ENCODE results near the gene SLC26A6. TPM values are rescaled to one million over a fixed set of nuclear protein-coding genes. Genes with fewer than 3 reads are reported as not detected.

The SLC26A6 gene
- total and polyA plus RNA-seq, 10 of the 15 experiments (the other 5 are each of a cell fraction or from before 2014, with no cell fraction given): 2.1 to 24.9 (median 13.3) TPM

DNA sequence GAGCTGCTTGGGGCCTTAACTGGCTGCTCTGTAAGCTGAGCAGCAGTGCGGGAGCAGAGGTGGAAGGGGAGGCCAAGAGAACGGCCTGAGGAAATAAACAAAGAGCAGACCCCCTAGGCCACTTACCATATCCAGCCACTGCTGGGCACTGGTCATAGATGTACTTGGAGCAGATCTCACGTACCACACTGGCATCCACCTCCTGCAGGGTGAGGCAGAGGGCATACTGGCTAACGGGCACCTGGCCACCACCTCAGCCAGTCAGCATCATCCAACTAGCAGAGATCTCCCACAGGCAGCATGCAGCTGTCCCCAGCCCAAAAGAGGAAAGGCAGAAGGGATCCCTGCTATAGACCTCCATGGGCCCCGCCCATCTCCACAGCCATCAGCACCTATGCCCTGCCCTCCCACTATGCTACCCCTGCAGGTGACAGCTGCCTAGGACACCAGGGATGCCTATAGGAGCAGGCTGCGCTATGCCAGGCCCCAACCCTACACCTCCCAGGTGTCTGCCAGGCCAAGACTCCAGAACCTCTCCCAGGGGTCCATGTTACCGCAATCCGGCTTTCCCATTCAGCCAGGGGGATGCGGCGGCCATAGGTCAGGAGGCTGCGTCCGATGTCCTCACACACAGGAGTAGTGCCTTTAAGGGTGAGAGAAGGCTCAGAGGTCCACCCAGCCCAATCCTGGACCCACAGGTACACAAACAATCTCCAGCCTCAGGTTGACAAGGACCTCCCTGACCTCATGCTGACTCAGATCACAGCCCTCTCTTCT is 35.6 kb downstream of the SLC26A6 start (continued):
- no peak for TF ChIP-seq ESRRA (IDR thresholded peaks at IDR 0.05; ENCODE audit: low read length)
- TF ChIP-seq, protein P1, sequence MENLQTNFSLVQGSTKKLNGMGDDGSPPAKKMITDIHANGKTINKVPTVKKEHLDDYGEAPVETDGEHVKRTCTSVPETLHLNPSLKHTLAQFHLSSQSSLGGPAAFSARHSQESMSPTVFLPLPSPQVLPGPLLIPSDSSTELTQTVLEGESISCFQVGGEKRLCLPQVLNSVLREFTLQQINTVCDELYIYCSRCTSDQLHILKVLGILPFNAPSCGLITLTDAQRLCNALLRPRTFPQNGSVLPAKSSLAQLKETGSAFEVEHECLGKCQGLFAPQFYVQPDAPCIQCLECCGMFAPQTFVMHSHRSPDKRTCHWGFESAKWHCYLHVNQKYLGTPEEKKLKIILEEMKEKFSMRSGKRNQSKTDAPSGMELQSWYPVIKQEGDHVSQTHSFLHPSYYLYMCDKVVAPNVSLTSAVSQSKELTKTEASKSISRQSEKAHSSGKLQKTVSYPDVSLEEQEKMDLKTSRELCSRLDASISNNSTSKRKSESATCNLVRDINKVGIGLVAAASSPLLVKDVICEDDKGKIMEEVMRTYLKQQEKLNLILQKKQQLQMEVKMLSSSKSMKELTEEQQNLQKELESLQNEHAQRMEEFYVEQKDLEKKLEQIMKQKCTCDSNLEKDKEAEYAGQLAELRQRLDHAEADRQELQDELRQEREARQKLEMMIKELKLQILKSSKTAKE (IDR thresholded peaks at IDR 0.05; ENCODE audit: low read depth, poor library complexity, severe bottlenecking): no peak
- TF ChIP-seq PAX8 (IDR thresholded peaks at IDR 0.05): no peak
- no peak for TF ChIP-seq SREBF1 (IDR thresholded peaks at IDR 0.05; ENCODE audit: low read length)
- TF ChIP-seq, protein P2, sequence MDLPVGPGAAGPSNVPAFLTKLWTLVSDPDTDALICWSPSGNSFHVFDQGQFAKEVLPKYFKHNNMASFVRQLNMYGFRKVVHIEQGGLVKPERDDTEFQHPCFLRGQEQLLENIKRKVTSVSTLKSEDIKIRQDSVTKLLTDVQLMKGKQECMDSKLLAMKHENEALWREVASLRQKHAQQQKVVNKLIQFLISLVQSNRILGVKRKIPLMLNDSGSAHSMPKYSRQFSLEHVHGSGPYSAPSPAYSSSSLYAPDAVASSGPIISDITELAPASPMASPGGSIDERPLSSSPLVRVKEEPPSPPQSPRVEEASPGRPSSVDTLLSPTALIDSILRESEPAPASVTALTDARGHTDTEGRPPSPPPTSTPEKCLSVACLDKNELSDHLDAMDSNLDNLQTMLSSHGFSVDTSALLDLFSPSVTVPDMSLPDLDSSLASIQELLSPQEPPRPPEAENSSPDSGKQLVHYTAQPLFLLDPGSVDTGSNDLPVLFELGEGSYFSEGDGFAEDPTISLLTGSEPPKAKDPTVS (IDR thresholded peaks at IDR 0.05; ENCODE audit: low read depth, low read length): no peak
- no peak for TF ChIP-seq SUZ12 (IDR thresholded peaks at IDR 0.05; ENCODE audit: unreplicated experiment)

DNA sequence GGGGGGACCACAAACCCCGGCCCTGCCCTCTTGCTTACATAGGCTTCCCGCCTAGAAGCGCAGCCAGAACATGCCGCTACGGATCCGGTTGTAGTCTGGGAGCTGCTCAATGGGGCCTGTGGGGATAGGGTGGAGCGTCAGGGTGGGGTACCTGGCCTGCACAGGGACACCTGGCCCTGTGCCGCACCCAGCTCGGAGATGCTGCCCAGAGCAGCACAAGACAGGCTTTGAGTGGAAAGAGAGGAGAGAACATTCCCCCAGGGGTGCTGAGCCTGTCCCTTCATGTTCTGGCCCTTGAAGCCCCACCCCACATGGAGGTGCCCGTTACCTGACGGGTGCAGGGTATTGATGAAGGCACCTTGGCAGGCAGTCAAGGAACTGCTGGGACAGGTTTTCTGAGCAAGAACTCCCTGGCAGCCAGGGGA is 36.2 kb downstream of the SLC26A6 start:
- Histone ChIP-seq H3K4me1 (ENCODE audit: control insufficient read depth, insufficient read depth, low read length) (no peaks in the 10 kb centered on the region; the same call in 1 of the 2 replicates), H3K27ac (ENCODE audit: control insufficient read depth, insufficient read depth) (no peak overlapping the region), H3K36me3 (ENCODE audit: control insufficient read depth in 2 of 2, insufficient read depth in 2 of 2, low read length in 1 of 2) (peaks cover 28 to 40% of the 10 kb centered on the region in 2 experiments), H3K9ac (ENCODE audit: control insufficient read depth, insufficient read depth, low read length) (no peak overlapping the region), H4K20me1 (ENCODE audit: control insufficient read depth, insufficient read depth) (peaks cover 2% of the 10 kb centered on the region; the same call in 1 of the 2 replicates), H3K9me3 (replicated peaks; ENCODE audit: control insufficient read depth, insufficient read depth, low read length) (no peaks in the 10 kb centered on the region), H3K4me2 (ENCODE audit: control insufficient read depth, insufficient read depth) (no peak overlapping the region), H3K27me3 (replicated peaks in 1 of 2; ENCODE audit: control insufficient read depth in 2 of 2, insufficient read depth in 2 of 2, low read length in 1 of 2) (peaks cover 0 to 5% of the 10 kb centered on the region in 2 experiments; a peak in 1 of 4 replicates), H3K79me2 (ENCODE audit: control insufficient read depth, insufficient read depth, low read length) (no peaks in the 10 kb centered on the region), H3K4me3 (no peak overlapping the region), H2AFZ (ENCODE audit: control insufficient read depth, low read depth, low read length) (no peak overlapping the region)
- WGBS (ENCODE audit: insufficient coverage, insufficient replicate concordance, low lambda C conversion rate, missing lambda C conversion rate): 96% methylated on average over 11 of the region's 11 CpGs
- RAD21 ChIA-PET (ENCODE audit: unreplicated experiment): no interaction called here
- POLR2A ChIA-PET: no interaction called here
- in situ Hi-C loops (cut with MboI): no loop called here
- BruUV-seq (replicated peaks): no TSS peak
- SMC1A ChIA-PET (ENCODE audit: uncharacterized antibody, unreplicated experiment): no interaction called here
- DNase-seq (ENCODE audit: low read depth, low spot score) (no peak), ATAC-seq (no peak), FAIRE-seq (no peak)
- intact Hi-C loops (cut with micrococcal nuclease; ENCODE audit: unreplicated experiment): no loop called here
- CTCF ChIA-PET: no interaction called here
- TF ChIP-seq, protein P3, sequence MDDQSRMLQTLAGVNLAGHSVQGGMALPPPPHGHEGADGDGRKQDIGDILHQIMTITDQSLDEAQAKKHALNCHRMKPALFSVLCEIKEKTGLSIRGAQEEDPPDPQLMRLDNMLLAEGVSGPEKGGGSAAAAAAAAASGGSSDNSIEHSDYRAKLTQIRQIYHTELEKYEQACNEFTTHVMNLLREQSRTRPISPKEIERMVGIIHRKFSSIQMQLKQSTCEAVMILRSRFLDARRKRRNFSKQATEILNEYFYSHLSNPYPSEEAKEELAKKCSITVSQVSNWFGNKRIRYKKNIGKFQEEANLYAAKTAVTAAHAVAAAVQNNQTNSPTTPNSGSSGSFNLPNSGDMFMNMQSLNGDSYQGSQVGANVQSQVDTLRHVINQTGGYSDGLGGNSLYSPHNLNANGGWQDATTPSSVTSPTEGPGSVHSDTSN (IDR thresholded peaks at IDR 0.05; ENCODE audit: insufficient replicate concordance, low read depth, low read length): no peak
- TF ChIP-seq, protein P4, sequence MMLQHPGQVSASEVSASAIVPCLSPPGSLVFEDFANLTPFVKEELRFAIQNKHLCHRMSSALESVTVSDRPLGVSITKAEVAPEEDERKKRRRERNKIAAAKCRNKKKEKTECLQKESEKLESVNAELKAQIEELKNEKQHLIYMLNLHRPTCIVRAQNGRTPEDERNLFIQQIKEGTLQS (IDR thresholded peaks at IDR 0.05; ENCODE audit: borderline replicate concordance, extremely low read depth, low read depth, low read length): no peak
- no peak for TF ChIP-seq PRDM15 (CRISPR knock-in tag; IDR thresholded peaks at IDR 0.05)
